Measurements from ENCODE around the gene TRIM26. TPM values are rescaled to one million over a fixed set of nuclear protein-coding genes. Genes with fewer than 3 reads are reported as not detected.

Gene TRIM26
- total and polyA plus RNA-seq, 2 of the 13 experiments (the other 11 are each of a cell fraction or from before 2014, with no cell fraction given), result 27.1 to 38.7 TPM

DNA sequence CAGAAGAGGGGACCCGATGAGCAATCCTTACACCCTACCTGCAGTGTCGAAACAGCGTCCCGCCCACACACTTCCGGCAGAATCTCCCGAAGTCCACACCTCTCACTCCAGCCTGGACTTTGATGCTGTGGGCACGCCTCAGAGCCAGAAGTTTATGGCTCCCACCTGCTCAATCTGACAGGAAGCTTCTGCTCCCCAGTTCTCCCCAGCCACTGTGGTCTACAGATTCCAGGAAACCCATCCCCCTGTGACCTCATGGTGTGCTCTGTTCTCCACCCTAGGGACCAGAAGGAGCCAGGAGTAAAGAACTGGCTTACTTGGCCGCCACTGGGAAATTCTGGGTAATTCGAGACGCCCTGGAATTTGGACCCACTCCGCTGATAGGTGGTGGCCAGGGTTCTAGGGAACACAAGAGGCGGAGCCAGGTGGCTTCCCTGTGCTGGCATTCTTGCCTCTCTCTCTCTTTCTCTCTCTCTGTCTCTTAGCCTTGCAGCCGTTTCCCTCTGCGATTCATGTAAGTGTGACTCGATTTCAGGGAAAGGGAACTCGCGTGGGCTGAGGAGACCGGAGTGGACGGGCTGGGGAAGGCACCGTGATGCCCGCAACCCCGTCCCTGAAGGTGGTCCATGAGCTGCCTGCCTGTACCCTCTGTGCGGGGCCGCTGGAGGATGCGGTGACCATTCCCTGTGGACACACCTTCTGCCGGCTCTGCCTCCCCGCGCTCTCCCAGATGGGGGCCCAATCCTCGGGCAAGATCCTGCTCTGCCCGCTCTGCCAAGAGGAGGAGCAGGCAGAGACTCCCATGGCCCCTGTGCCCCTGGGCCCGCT lies 49.9 kb downstream of the TRIM26 start, which contains the start of gene TRIM15 (continued):
- TF ChIP-seq GATA4 (IDR thresholded peaks at IDR 0.05; ENCODE audit: borderline replicate concordance, low read depth), result 0 out of 2 replicates have a peak, but pooled peaks have one; percentile 77
- TF ChIP-seq SMARCE1 (IDR thresholded peaks at IDR 0.05; ENCODE audit: borderline replicate concordance), result no peak
- no peak for TF ChIP-seq HMGA1 (CRISPR knock-in tag; conservative IDR thresholded peaks at IDR 0.05)
- TF ChIP-seq ZNF709 (CRISPR knock-in tag; IDR thresholded peaks at IDR 0.05), result peak; percentile 83; the same call in 1 of the 2 replicates
- TF ChIP-seq, protein P1, sequence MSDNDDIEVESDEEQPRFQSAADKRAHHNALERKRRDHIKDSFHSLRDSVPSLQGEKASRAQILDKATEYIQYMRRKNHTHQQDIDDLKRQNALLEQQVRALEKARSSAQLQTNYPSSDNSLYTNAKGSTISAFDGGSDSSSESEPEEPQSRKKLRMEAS (IDR thresholded peaks at IDR 0.05), result peak; percentile 57
- TF ChIP-seq ZNF557 (CRISPR knock-in tag; IDR thresholded peaks at IDR 0.05), result no peak; the same call in 1 of the 2 replicates
- TF ChIP-seq ZNF737 (CRISPR knock-in tag; IDR thresholded peaks at IDR 0.05; ENCODE audit: borderline replicate concordance), result no peak
- TF ChIP-seq, protein P2, sequence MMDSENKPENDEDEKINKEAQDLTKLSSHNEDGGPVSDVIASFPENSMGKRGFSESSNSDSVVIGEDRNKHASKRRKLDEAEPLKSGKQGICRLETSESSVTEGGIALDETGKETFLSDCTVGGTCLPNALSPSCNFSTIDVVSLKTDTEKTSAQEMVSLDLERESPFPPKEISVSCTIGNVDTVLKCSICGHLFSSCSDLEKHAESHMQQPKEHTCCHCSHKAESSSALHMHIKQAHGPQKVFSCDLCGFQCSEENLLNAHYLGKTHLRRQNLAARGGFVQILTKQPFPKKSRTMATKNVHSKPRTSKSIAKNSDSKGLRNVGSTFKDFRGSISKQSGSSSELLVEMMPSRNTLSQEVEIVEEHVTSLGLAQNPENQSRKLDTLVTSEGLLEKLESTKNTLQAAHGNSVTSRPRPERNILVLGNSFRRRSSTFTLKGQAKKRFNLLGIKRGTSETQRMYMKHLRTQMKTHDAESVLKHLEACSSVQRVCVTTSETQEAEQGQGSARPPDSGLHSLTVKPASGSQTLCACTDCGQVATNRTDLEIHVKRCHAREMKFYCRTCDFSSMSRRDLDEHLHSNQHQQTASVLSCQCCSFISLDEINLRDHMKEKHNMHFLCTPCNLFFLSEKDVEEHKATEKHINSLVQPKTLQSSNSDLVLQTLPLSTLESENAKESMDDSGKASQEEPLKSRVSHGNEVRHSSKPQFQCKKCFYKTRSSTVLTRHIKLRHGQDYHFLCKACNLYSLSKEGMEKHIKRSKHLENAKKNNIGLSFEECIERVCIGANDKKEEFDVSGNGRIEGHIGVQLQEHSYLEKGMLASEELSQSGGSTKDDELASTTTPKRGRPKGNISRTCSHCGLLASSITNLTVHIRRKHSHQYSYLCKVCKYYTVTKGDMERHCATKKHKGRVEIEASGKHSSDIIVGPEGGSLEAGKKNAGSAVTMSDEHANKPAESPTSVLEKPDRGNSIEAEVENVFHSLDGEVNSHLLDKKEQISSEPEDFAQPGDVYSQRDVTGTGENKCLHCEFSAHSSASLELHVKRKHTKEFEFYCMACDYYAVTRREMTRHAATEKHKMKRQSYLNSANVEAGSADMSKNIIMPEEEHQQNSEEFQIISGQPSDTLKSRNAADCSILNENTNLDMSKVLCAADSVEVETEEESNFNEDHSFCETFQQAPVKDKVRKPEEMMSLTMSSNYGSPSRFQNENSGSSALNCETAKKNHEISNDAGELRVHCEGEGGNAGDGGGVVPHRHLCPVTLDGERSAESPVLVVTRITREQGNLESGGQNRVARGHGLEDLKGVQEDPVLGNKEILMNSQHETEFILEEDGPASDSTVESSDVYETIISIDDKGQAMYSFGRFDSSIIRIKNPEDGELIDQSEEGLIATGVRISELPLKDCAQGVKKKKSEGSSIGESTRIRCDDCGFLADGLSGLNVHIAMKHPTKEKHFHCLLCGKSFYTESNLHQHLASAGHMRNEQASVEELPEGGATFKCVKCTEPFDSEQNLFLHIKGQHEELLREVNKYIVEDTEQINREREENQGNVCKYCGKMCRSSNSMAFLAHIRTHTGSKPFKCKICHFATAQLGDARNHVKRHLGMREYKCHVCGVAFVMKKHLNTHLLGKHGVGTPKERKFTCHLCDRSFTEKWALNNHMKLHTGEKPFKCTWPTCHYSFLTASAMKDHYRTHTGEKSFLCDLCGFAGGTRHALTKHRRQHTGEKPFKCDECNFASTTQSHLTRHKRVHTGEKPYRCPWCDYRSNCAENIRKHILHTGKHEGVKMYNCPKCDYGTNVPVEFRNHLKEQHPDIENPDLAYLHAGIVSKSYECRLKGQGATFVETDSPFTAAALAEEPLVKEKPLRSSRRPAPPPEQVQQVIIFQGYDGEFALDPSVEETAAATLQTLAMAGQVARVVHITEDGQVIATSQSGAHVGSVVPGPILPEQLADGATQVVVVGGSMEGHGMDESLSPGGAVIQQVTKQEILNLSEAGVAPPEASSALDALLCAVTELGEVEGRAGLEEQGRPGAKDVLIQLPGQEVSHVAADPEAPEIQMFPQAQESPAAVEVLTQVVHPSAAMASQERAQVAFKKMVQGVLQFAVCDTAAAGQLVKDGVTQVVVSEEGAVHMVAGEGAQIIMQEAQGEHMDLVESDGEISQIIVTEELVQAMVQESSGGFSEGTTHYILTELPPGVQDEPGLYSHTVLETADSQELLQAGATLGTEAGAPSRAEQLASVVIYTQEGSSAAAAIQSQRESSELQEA (CRISPR knock-in tag; IDR thresholded peaks at IDR 0.05; ENCODE audit: not compliant biosample characterization), result no peak
- no peak for TF ChIP-seq PCBP1 (IDR thresholded peaks at IDR 0.05; ENCODE audit: borderline replicate concordance, low read depth, low read length)
- TF ChIP-seq ZNF331 (CRISPR knock-in tag; IDR thresholded peaks at IDR 0.05), result peak; percentile 9; the same call in 1 of the 2 replicates
- no peak for TF ChIP-seq TAF15 (IDR thresholded peaks at IDR 0.05; ENCODE audit: low read depth, low read length, poor library complexity, severe bottlenecking)
- peak; percentile 21; the same call in 1 of the 2 replicates for TF ChIP-seq ZNF878 (CRISPR knock-in tag; IDR thresholded peaks at IDR 0.05)
- TF ChIP-seq HNRNPH1 (optimal IDR thresholded peaks at IDR 0.05; ENCODE audit: low read depth, low read length), result peak; percentile 68
- no peak for TF ChIP-seq FLYWCH1 (CRISPR knock-in tag; IDR thresholded peaks at IDR 0.05)
- TF ChIP-seq, protein P3, sequence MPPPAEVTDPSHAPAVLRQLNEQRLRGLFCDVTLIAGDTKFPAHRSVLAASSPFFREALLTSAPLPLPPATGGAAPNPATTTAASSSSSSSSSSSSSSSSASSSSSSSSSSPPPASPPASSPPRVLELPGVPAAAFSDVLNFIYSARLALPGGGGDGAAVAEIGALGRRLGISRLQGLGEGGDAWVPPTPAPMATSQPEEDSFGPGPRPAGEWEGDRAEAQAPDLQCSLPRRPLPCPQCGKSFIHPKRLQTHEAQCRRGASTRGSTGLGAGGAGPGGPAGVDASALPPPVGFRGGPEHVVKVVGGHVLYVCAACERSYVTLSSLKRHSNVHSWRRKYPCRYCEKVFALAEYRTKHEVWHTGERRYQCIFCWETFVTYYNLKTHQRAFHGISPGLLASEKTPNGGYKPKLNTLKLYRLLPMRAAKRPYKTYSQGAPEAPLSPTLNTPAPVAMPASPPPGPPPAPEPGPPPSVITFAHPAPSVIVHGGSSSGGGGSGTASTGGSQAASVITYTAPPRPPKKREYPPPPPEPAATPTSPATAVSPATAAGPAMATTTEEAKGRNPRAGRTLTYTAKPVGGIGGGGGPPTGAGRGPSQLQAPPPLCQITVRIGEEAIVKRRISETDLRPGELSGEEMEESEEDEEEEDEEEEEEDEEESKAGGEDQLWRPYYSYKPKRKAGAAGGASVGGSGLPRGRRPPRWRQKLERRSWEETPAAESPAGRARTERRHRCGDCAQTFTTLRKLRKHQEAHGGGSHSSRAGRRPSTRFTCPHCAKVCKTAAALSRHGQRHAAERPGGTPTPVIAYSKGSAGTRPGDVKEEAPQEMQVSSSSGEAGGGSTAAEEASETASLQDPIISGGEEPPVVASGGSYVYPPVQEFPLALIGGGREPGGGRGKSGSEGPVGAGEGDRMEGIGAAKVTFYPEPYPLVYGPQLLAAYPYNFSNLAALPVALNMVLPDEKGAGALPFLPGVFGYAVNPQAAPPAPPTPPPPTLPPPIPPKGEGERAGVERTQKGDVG (CRISPR knock-in tag; IDR thresholded peaks at IDR 0.05; ENCODE audit: borderline replicate concordance), result no peak
- no peak for TF ChIP-seq CBX2 (IDR thresholded peaks at IDR 0.05; ENCODE audit: low read depth, low read length)
- no peak for TF ChIP-seq CBX2 (CRISPR knock-in tag; IDR thresholded peaks at IDR 0.05; ENCODE audit: low read depth)
